ENCODE results near the gene SLC66A2.
"Not testable (repeated sequence)": the region's sequence is repeated elsewhere in the genome, so short reads cannot be mapped to it uniquely, and the experiment has no call there.

The SLC66A2 gene

GRCh38 chr18:79877163-79878091, 74.0 kb downstream of the SLC66A2 start:
- DNase-seq: no peak

- no peak for DNase-seq
Observed at GRCh38 chr18:79876497-79876896, 75.0 kb downstream of the SLC66A2 start.

GRCh38 chr18:79875931-79876461, 75.5 kb downstream of the SLC66A2 start:
- no peak for DNase-seq

GRCh38 chr18:79875531-79875919, 75.9 kb downstream of the SLC66A2 start:
- DNase-seq: no peak

GRCh38 chr18:79874553-79875530, 76.6 kb downstream of the SLC66A2 start:
- no peak for DNase-seq

GRCh38 chr18:79873449-79874110, 77.9 kb downstream of the SLC66A2 start:
- DNase-seq: no peak

- no peak for DNase-seq
Observed at GRCh38 chr18:79872527-79873444, 78.7 kb downstream of the SLC66A2 start.

- DNase-seq: no peak
Observed at GRCh38 chr18:79871481-79872091, 79.9 kb downstream of the SLC66A2 start.

GRCh38 chr18:79871026-79871390, 80.4 kb downstream of the SLC66A2 start:
- DNase-seq: no peak

GRCh38 chr18:79870301-79871025, 81.0 kb downstream of the SLC66A2 start:
- no peak for DNase-seq

GRCh38 chr18:79869591-79870300, 81.7 kb downstream of the SLC66A2 start:
- no peak for DNase-seq

- DNase-seq: no peak
Observed at GRCh38 chr18:79868811-79869541, 82.5 kb downstream of the SLC66A2 start.

- no peak for DNase-seq
Observed at GRCh38 chr18:79868168-79868784, 83.2 kb downstream of the SLC66A2 start.

- DNase-seq: no peak
Observed at GRCh38 chr18:79867666-79868065, 83.8 kb downstream of the SLC66A2 start.

GRCh38 chr18:79866889-79867574, 84.4 kb downstream of the SLC66A2 start:
- DNase-seq: peak in 1 of 5 experiments; percentile 14

GRCh38 chr18:79865951-79866350, 85.5 kb downstream of the SLC66A2 start:
- not testable (repeated sequence) for DNase-seq

GRCh38 chr18:79864955-79865354, 86.5 kb downstream of the SLC66A2 start:
- not testable (repeated sequence) for DNase-seq
